ENCODE data around the gene TGM2. TPM values are rescaled to one million over a fixed set of nuclear protein-coding genes. Genes with fewer than 3 reads are reported as not detected.
"Not testable (repeated sequence)": the region's sequence is repeated elsewhere in the genome, so short reads cannot be mapped to it uniquely, and the experiment has no call there.

Gene TGM2
- total RNA-seq, 1 donor: 1.9 TPM

- DNase-seq (ENCODE audit: low read depth in 2 of 3, low spot score in 2 of 3): no peak
These were observed 44.5 kb downstream of the TGM2 start for GRCh38 chr20:38120625-38120988.

GRCh38 chr20:38119446-38119845, 45.6 kb downstream of the TGM2 start:
- DNase-seq (ENCODE audit: low read depth in 2 of 3, low spot score in 2 of 3): no peak

DNA sequence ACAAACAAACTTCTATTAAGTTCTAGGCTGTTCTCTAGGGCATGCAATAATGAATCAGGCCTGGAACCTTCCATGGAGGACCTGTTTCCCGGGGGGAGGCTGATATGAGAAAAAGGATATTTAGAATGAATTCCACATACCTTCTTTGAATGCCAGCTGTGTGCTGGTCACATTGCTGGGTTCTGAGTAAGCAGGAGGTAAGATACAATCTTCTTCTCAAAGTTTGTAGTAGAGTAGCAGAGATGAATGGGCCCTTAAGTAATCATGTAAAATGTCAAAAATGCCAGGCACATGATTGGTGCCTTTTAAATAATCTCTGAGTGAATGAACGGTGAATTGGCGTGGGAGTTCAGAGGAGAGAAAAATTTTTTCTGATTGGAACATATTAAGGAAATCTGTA, 47.4 kb downstream of the TGM2 start:
- DNase-seq (ENCODE audit: low read depth in 2 of 3, low spot score in 2 of 3): no peak

- DNase-seq (ENCODE audit: low read depth in 2 of 3, low spot score in 2 of 3): no peak
These were observed 47.9 kb downstream of the TGM2 start for GRCh38 chr20:38117205-38117604.

DNA sequence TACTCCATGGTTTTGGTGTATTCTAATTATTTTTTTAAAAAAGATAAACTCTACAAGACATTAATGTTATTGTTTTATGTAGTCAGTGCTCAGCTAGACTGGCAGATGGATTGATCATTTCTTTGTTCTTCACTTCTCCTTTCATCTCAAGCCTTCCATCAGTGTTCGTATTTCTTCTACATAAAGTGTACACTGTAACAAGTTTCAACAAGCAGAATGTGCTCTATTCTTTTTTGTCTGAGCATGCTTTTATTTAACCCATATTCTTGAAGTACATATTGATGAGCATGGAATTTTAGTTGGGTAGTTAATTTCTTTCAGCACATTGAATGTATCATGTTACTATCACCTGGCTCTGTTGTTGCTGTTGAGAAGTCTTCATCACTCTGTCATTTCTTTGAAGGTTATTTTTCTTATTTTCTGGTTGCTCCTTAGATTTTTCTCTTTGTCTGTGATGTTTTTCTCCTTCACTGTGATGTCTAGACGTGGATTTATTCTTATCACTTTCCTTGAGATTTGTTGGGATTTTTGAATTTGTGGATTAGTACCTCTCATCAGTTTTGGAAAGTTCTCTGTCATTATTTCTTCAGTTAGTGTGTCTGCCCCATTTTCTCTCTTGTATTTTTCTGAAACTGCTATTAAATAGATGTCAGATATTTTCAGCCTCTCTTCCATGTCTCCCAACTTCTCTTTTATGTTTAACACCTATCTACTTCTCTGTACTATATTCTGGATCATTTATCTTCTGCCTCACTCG, 48.5 kb downstream of the TGM2 start:
- DNase-seq (ENCODE audit: low read depth in 2 of 3, low spot score in 2 of 3): no peak

DNA sequence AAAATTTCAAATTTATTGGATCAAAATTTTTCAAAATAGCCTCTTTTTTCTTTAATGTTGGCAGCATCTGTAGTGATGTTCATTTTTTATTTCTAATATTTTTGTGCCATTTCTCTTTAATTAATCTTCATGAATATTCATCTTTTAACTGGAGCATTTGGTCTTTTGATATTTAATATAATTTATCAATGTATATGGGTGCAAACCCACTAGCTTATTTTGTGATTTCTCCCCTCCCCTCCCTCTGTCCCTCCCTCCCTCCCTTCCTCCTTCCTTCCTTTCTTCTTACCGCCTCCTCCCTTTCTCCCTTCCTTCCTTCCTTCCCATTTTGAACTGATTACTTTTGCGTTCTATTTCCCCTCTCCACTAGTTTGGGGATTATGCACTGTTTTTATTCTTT, 49.2 kb downstream of the TGM2 start:
- DNase-seq (ENCODE audit: low read depth in 2 of 3, low spot score in 2 of 3): no peak

GRCh38 chr20:38115205-38115604, 49.9 kb downstream of the TGM2 start:
- DNase-seq (ENCODE audit: low read depth in 2 of 3, low spot score in 2 of 3): no peak

DNA sequence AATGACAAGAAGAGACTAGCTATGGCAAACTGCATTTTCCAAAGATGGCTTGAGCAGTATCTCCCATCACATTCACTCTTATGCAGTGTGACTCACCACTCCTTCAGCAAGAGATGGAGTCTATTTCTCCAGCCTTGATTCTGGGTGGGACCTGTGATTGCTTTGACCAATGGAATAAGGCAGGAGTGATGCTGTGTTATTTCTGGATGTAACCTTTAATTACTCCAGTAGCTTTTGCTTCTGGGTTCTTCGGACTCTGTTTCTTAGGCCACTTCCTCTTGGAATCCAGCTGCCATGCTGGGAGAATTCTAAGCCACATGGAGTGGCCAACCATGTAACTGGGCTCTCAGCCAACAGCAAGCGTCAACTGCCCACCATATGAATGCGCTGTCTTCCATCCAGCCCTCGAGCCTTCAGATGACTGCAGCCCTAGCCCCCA, 50.7 kb downstream of the TGM2 start:
- DNase-seq (ENCODE audit: low read depth in 2 of 3, low spot score in 2 of 3): no peak

- DNase-seq (ENCODE audit: low read depth in 2 of 3, low spot score in 2 of 3): peak in 2 of 3 donors; percentile 59 to 72
These were observed 51.4 kb downstream of the TGM2 start for GRCh38 chr20:38113401-38114325.

GRCh38 chr20:38112930-38113294, 52.2 kb downstream of the TGM2 start:
- DNase-seq (ENCODE audit: low read depth in 2 of 3, low spot score in 2 of 3): no peak

GRCh38 chr20:38112261-38112929, 52.7 kb downstream of the TGM2 start:
- no peak for DNase-seq (ENCODE audit: low read depth in 2 of 3, low spot score in 2 of 3)

DNA sequence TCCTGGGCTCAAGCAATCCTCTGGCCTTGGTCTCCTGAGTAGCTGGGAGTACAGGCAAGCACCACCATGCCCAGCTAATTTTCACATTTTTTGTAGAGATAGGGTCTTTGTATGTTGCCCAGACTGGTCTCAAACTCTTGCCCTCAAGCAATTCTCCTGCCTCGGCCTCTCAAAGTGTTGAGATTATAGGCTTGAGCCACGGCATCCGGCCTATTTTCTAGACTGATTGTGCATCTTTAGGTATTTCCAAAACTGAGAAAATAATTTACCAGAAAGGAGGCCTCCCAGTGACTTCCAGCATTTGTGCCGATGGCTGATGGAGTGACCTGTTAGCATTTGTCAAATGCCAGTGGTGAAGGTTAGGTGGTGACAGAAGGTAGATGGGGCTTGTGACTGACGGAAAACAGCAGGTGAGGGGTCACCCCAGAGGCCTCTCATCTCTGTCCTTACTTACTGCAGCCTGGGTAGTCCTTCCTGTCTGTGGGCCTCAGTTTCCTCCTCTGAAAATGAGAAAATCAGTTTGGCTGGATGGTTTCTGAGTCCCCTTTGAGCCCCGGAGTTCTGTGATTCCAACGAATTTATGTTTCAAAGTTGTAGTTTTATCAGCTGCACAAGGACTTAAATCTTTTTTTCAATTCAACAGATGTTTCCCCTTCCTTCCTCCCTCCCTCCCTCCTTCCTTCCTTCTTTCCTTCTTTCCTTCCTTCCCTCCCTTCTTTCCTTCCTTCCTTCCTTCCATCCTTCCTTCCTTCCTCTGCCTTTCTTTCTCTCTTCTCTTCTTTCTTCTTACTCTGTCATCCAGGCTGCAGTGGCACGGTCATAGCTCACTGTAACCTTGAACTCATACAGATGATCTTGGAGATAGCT, 53.5 kb downstream of the TGM2 start:
- no peak for DNase-seq (ENCODE audit: low read depth in 2 of 3, low spot score in 2 of 3)

- DNase-seq (ENCODE audit: low read depth in 2 of 3, low spot score in 2 of 3): no peak
These were observed 54.4 kb downstream of the TGM2 start for GRCh38 chr20:38110525-38111178.

DNA sequence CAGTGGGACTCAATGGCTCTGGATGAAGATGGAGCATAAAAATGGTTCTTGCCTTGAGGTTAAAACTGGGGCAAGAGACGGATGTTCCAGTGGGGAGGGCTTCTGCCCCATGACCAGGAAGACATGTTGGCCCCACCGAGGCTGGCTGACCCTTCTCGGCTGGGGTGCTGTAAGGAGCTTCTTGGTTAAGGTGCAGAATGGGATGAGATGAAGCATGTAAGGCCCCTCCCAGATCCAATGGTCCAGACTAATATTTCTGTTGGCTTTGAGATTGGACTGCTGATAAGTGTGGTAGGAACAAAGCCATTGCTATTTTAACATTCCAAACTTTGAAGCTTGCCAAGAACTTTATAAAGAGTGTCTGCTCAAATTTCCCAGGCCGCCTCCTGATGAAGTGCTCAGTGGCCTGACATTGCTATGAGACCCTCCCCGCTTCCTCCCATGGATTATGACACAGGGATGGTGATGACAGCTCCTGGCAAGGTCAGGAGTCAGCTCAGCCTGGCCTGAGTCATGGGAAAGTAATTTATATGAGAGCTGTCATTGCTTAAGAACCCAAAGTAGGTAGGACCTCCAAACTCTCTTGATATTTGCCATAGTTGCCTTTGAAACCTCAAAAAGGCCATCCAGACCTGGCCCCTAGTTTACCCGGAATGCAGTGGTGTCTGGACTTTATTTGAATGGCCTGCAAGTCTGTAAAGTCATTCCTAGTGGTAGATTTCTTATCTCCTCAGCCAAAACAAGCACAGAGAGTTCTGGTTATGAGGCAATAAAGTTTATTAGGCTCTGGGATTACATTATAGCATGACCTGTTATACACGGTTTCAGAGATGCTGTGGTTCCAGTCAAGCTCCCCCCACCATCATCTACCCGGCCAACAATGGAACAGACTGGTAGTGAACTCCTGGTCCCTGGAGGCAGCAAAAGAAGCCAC, 55.2 kb downstream of the TGM2 start:
- no peak for DNase-seq (ENCODE audit: low read depth in 2 of 3, low spot score in 2 of 3)

- DNase-seq (ENCODE audit: low read depth in 2 of 3, low spot score in 2 of 3): no peak
These were observed 56.0 kb downstream of the TGM2 start for GRCh38 chr20:38108986-38109541.

GRCh38 chr20:38108438-38108985, 56.6 kb downstream of the TGM2 start:
- DNase-seq (ENCODE audit: low read depth in 2 of 3, low spot score in 2 of 3): no peak

DNA sequence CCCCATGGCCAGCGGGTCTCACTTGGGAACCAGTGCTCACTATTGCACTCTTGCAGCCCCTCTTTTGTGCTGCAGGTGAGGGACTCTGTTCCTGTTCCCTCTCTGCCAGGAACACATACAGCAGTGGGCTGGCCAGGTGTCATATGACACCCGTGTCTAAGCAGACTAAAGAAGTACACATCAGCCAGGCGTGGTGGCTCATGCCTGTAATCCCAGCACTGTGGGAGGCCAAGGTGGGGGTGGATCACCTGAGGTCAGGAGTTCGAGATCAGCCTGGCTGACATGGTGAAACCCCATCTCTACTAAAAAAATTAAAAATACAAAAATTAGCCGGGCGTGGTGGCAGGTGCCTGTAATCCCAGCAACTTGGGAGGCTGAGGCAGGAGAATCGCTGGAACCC, 57.2 kb downstream of the TGM2 start:
- DNase-seq (ENCODE audit: low read depth in 2 of 3, low spot score in 2 of 3): not testable (repeated sequence)

GRCh38 chr20:38107386-38107785, 57.7 kb downstream of the TGM2 start:
- not testable (repeated sequence) for DNase-seq (ENCODE audit: low read depth in 2 of 3, low spot score in 2 of 3)
